Ovary (tissue), 3 donors: ENCODE results near the gene CARS2.

ENCODE experiments used
- EP300 ChIP-seq: sonication (generic); formaldehyde crosslinking; IDR thresholded peaks from one replicate; pipeline ENCODE4 v1.6.1; 2017; ENCODE audit warnings: antibody characterized with exemption
- TF ChIP-seq, protein P1 (sequence below), 3 donors: fragments of 450-650 bp in 2 of 3; fragments of 200-600 bp in 1 of 3; IDR thresholded peaks; one replicate each; pipeline versions ENCODE4 v1.5.1 to v1.8.0; 2016 to 2022; ENCODE audit warnings: antibody characterized with exemption in 3 of 3, mild to moderate bottlenecking in 1 of 3
- donor health status: DM: no; HTN: no; CAD: no.

- TF ChIP-seq, protein P1, sequence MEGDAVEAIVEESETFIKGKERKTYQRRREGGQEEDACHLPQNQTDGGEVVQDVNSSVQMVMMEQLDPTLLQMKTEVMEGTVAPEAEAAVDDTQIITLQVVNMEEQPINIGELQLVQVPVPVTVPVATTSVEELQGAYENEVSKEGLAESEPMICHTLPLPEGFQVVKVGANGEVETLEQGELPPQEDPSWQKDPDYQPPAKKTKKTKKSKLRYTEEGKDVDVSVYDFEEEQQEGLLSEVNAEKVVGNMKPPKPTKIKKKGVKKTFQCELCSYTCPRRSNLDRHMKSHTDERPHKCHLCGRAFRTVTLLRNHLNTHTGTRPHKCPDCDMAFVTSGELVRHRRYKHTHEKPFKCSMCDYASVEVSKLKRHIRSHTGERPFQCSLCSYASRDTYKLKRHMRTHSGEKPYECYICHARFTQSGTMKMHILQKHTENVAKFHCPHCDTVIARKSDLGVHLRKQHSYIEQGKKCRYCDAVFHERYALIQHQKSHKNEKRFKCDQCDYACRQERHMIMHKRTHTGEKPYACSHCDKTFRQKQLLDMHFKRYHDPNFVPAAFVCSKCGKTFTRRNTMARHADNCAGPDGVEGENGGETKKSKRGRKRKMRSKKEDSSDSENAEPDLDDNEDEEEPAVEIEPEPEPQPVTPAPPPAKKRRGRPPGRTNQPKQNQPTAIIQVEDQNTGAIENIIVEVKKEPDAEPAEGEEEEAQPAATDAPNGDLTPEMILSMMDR (IDR thresholded peaks at IDR 0.05) = no peak
- TF ChIP-seq EP300 = no peak
Observed at GRCh38 chr13:110638814-110639806, 66.8 kb downstream of the CARS2 start.
